HuH-7.5 (cell line): ENCODE results near the gene MAJIN.

Source experiments
- DNase-seq: peaks from one replicate; pipeline ENCODE4 v3.0.0; 2011; ENCODE audit warnings: low spot score

MAJIN gene

GRCh38 chr11:64911689-64912088 is 60.2 kb downstream of the MAJIN start:
- DNase-seq: no peak

DNA sequence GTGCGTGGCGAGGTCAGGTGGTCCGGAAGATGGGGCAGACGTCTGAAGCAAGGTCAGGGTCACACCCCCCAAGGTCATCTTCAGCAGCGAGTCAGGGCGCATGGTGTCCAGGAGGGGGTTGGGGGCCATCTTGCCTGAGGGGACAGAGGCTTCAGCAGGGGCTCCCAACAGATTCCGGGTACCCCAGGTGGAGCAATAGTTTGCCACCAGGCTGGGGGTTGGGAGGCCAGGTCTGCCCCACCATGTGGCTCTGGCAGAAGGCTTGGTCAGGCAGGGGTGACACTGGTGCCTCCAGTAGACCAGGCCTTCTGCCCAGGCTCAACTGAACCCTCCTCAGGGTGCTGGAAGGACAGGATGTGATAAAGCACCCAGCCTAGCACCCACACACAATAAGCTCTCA is 60.8 kb downstream of the MAJIN start:
- no peak for DNase-seq

GRCh38 chr11:64910451-64911093 is 61.3 kb downstream of the MAJIN start:
- DNase-seq: no peak

DNA sequence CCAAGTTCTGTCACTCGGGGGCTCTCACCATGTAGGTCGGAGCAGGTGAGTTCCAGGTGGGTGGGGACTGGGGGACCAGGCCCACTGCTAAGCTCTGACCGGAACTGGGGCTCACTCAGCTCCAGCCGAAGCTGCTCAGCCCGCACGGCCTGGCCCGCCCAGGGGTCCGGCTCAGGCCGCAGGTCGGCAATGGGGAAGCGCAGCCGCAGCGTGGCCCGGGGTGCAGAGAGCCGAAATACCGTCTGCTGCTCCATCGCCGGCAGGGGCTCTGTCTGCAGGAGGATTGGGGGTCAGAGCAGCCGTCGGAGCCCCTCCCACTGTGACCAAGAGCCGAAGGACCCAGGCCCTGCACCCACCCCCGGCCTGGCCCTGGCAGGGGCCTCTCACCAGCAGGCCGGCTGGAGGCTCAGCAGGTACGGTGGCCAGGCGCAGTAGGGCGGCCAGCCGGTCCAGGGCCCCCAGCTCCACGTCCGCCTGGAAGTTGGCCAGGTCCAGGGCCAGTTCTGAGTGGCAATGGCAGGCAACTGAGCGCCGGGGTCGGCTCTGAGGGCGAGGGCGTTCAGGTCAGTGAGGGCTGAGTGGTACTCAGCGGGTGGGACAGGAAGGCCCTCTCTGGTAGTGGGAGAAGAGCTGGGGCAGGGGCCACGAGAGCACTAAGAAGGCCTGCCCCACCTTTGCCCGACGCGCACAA is 62.1 kb downstream of the MAJIN start:
- no peak for DNase-seq

DNA sequence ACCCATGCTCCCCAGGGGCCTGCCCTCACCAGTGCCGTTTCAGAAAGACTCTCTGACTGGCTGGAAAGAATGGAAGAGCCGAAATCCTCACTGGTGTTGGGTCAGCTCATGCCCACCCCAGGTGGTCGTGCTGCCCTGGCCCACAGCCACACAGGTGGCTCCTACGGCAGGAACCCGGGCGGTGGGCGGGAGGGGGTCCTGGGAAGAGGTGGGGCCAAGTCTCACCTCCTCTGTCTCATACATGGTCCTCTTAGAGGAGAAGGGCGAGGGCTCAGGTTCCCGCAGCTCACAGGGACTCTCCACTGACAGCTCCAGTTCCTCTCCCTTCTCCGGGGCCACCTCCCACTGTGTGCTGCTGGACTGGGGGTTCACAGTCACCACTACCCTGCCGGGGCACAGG is 63.1 kb downstream of the MAJIN start:
- no peak for DNase-seq

DNA sequence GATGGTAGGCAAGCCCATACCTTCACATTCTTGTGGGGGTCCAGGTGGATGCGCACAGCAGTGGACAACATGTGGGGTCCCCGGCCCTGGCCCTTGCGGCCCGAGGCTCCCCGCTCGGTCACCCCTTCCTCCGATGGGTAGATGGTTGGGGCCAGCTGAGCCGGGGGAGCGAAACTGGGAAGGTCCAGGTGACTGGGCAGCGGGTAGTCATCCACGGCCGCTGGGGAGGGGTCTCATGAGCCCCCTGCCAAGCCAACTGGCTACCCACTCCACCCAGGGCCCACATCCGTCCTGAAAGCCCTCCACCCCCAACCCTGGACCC is 65.6 kb downstream of the MAJIN start:
- no peak for DNase-seq

DNA sequence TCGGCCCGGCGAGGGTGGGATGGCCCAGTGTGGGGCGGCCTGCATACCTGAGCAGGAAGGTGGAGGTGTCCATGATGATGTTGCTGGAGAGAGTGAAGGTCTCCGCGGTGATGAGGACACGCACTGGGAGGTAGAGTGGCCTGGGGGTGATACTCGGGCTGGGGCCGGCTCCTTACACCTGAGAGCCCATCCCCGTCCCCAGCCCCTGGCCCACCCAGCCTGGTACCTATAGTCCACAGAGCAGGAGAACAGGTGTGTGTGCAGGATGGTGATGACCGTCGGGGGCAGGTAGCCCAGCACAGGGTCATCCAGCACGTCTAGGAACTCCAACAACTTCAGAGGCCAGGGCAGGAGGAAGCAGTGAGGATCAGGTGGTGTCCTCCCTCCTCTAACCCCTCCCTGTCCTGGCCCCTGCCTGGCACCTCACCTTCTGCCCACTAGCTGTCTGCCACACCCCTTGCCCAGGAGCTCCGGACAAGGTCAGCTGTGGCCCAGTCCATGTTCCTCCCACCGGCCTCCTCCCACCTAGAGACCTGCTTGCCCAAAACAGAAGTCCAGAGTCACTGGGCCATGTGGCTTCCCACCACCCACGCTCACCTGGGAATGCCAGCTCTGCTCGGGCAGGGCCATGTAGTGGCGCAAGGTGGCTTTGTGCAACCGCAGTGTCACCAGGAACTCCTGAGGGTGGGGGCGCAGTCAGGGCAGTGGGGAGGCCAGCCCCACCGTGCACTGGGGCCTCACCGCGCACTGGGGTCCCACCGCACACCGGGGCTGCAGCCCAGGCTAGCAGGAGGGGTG is 66.2 kb downstream of the MAJIN start:
- no peak for DNase-seq

DNA sequence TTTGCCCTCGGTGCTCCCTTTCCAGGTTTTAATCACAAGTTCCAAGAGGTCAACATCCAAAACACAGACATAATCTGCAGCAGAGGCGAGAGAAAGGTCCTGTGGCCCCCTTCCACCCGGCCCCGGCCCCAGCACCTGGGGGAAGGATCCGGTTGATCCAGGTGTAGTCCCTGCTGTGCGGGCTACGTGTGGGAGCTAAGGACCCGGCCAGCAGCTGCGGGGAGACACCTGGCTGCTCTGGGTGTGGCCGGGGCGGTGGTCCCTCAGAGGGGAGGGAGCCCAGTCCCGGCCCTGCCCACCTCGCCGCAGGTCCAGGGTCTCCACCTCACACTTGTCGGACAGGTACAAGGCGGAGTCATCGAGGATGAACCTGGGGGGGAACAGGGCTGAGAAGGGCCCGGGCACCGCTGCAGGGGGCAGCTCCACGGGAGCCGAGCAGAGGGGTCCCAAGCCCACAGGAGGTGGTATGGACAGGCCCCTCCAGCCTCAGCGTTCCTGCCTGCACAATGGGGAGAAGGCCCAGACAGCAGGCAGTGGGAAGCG is 68.5 kb downstream of the MAJIN start:
- DNase-seq: no peak

GRCh38 chr11:64902102-64902900 is 69.6 kb downstream of the MAJIN start:
- DNase-seq: no peak

DNA sequence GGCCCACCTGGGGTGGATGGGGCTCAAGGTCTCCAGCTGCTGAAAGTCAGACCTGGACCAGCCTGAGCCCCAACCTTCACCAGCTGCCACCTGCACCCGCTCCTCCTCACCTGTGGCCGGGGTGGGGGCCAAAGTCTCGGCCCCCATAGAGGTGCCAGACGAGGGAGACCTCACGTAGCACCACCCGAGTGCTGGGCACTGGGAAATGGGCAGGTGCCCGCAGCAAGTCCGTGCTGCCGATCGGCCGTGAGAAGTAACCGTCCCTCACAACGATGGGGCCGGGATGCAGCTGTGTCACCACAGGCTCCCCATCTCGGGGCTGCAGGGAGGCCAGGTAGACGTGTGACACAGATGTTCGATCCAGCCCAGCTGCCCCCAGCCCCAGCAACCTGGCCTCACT is 71.1 kb downstream of the MAJIN start:
- DNase-seq: no peak

- no peak for DNase-seq
These were observed 71.6 kb downstream of the MAJIN start for GRCh38 chr11:64900263-64900678.

DNA sequence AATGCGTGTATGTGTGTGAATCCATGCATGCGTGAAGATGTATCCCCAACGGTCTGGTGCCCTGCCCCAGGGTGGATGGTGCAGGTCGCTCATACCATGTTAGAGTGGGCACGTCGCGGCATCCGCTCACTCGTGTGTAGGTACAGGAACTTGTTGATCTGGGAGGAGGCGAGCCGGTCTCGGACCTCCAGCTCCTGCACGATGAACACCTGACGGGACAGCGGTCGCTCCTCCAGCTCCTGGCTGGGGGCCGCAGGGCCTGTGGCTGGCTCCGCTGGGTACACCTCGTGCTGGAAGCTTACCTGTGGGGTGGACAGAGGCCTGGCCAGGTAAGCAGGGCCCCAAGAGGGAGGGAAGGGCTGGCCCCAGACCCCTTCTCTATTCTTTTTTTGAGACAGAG is 73.4 kb downstream of the MAJIN start:
- no peak for DNase-seq

DNA sequence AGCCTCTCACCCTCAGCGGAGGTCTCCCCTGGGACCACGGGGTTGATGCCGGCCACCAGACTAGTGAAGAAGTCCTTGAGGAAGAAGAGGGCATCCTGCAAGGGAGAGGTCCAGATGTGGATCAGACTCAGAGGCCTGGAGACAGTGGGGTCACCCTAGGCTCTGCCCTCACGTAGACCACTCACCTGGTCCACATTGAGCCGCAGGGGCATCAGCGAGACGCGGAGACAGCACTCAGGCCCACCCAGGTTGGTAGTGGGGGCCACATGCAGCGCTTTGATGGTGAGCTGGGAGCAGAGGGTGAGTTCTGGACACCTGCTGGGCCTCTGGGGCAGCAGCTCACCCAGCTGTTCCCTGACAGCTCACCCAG is 73.8 kb downstream of the MAJIN start:
- no peak for DNase-seq

DNA sequence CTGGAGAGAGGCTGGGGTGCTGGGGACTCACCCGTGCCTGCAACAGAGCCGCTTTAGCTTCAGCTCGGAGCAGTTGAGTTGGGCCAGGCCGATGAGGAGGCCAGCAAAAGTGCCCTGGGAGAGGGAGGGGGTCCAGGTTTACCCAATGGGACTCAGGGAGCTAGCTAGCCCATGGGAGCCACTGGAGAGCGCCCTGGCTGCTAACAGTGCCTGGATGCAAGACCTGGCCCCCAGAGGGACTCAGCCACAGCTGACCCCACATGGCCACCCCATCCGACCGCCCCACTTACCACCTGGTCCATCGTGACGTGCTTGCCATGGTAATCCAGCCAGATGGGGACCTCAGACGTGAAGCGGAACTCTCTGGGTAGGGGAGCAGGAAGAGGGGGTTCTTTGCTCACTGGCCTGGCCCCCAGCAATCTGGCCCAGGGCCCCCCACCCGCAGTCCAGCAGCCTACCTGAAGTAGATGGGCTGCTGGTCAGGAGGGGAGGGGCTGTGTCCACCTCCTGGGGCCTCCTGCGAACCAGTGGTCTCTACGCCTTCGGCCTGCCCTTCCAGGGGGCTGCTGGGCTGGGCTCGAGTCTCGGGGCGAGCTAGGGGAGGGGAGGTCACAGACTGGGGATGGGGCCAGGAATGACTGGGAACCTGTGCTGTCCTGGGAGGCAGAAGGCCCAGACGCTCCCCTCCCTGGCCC is 74.4 kb downstream of the MAJIN start:
- DNase-seq: no peak

- no peak for DNase-seq
These were observed 75.4 kb downstream of the MAJIN start for GRCh38 chr11:64896448-64897022.

GRCh38 chr11:64894812-64895452 is 77.0 kb downstream of the MAJIN start:
- no peak for DNase-seq

- peak; percentile 92 for DNase-seq
These were observed 77.7 kb downstream of the MAJIN start for GRCh38 chr11:64894070-64894811.

DNA sequence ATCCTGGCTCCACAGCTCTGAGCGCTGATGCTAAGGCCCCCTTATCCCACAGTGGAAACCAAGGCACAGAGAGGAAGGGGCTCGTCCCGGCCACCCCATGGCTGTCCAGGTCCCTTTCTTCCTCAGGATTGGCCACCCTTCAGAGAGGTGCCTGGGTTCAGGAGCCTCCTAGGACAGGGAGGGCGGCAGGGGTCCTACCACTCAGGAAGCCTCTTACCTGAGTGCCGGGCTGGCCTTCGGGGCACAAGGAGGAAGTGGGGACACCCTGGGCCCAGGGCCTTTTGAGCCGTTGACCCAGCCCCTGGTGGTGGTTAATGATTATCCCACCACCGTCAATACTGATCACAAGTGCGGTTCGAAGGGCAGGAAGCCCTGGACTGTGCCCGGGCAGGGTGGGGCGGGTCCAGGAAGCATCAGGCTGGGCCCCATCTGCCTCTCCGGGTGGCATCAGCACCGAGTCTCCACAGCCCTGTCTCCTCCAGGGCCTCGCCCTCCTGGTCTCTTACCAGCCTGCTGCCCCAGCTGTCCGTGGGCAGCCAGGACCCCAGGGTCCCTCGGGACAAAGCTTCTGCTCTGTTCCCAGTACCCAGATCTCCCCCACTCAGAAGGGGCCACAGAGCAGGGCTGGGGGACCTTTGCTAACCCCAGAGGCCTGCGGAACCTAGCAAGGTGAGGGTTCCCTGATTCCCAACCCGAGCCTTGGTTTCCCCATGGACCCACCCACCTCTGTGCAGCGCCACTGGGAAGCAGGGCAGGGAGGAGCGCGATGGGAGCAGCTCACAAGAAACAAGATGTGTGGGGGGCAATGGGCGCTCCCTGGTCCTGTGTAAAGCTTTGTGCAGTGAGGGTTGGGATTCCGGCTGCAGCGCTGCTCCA is 78.5 kb downstream of the MAJIN start:
- DNase-seq: peak; percentile 83

DNA sequence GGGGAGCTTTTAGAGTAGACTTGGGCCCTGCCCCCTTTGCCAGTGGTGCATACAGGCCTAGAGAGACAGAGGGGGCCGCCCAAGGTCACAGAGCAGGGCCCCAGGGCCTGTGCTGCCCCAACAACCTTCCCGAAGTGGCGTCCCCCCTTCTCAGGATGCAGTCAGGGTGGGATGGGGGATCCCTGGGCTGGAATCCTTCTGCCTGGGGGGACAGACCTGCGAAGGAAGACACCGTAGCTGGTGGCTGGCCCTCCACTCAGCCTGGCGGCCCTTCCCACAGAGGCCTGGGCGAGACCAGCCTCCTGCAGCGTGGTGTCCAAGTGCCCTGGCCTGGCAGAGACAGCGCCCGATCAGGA is 79.1 kb downstream of the MAJIN start:
- no peak for DNase-seq
